WERI-Rb-1 (cell line): ENCODE measurements around the gene CYP4F12.

Experiments used
- DNase-seq: peaks from one replicate; pipeline ENCODE4 v3.0.0-alpha.2; 2020
- H3K27ac ChIP-seq: fragments of 250-450 bp; sonication (Bioruptor Pico); 2 replicates; pipeline ENCODE4 v1.5.1; 2020; ENCODE audit warnings: mild to moderate bottlenecking, moderate library complexity
- H3K27me3 ChIP-seq: fragments of 250-450 bp; sonication (Bioruptor Pico); 2 replicates; pipeline ENCODE4 v1.5.1; 2021; ENCODE audit warnings: mild to moderate bottlenecking, low read depth, moderate library complexity; ENCODE audit not compliant: insufficient read depth, severe bottlenecking
- H3K36me3 ChIP-seq: fragments of 250-450 bp; sonication (Bioruptor Pico); 2 replicates; pipeline ENCODE4 v1.5.1; 2020; ENCODE audit warnings: mild to moderate bottlenecking, moderate library complexity
- H3K4me3 ChIP-seq: 2 replicates; pipeline ENCODE4 v1.5.1; 2011; ENCODE audit warnings: low read depth, mild to moderate bottlenecking, control low read depth, low read length
- H3K9me3 ChIP-seq: fragments of 250-450 bp; sonication (Bioruptor Pico); 2 replicates; pipeline ENCODE4 v1.5.1; 2021; ENCODE audit warnings: mild to moderate bottlenecking, moderate library complexity; ENCODE audit not compliant: severe bottlenecking
- CTCF ChIP-seq: IDR thresholded peaks from 2 replicates; pipeline ENCODE4 v1.5.1; 2011; ENCODE audit warnings: low read depth, mild to moderate bottlenecking, control low read depth, inconsistent platforms, low read length

Gene CYP4F12

GRCh38 chr19:15727724-15728123 lies 54.8 kb downstream of the CYP4F12 start, which contains the start of gene OR10H2:
Gene OR10H2 (plus strand): TSS chr19:15728024. CDS start chr19:15728044, 20 bp downstream.
- Histone ChIP-seq H3K36me3 (no peaks in the 10 kb centered on the region), H3K27ac (no peak within 1 kb of the TSS), H3K9me3 (peaks cover 3% of the 10 kb centered on the region), H3K4me3 (no peak within 1 kb of the TSS), H3K27me3 (peaks cover 54% of the 10 kb centered on the region)
- no peak for TF ChIP-seq CTCF
- DNase-seq = no peak

- Histone ChIP-seq H3K27me3 (peaks cover 35% of the 10 kb centered on the region), H3K9me3 (peaks cover 3% of the 10 kb centered on the region), H3K27ac (no peak overlapping the region), H3K36me3 (no peaks in the 10 kb centered on the region), H3K4me3 (no peak overlapping the region)
- no peak for DNase-seq
- TF ChIP-seq CTCF = no peak
Measured at GRCh38 chr19:15730538-15730937, 57.7 kb downstream of the CYP4F12 start.

DNA sequence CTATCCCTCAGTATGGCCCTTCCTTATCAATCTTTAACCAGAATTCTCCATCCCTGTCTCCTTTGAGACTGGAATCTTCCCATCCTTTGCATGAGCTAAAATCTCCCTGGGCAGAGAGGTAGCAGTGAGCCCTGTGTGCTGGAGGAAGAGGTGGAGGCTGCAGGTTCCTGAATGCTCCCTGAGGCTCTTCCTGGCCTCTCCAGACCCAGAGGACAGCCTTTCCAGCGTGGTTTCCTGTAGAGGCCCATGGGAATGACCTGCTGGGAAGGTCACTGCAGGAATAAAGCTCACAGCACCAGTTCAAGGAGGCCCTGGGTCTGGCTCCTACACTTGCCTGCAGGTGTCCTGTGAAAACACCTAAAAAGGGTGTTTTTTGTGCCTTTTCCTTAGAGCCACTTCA lies 59.5 kb downstream of the CYP4F12 start:
- no peak for TF ChIP-seq CTCF
- peaks cover 3% of the 10 kb centered on the region for H3K9me3 ChIP-seq
- no peaks in the 10 kb centered on the region for H3K36me3 ChIP-seq
- no peak for DNase-seq
- H3K27ac ChIP-seq = no peak overlapping the region
- peaks cover 41% of the 10 kb centered on the region for H3K27me3 ChIP-seq
- H3K4me3 ChIP-seq = no peak overlapping the region

- Histone ChIP-seq H3K4me3 (no peak overlapping the region), H3K27me3 (peaks cover 44% of the 10 kb centered on the region), H3K36me3 (no peaks in the 10 kb centered on the region), H3K27ac (no peak overlapping the region), H3K9me3 (peaks cover 3% of the 10 kb centered on the region)
- no peak for DNase-seq
- no peak for TF ChIP-seq CTCF
Measured at GRCh38 chr19:15733895-15734294, 61.0 kb downstream of the CYP4F12 start.

DNA sequence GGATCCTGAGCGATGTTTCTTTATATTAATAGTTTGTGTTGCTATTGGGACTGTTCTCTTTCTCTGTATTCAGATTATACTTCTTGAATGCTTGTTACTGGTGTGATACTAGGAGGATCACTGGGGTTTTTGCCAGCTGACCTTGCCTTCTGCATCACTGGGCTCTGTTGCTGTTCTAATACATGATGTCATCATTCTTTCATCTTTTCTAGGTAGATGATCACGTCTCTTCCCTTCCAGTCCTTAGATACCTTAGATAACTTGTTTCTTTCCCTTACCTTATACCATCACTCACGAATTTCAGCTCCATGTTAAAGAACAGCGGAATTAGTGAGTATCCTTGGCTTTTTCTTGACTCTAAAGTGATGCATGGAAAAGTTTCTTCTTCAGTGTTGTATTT lies 64.8 kb downstream of the CYP4F12 start, which contains the start of gene OR10H3:
Gene OR10H3 (plus strand): TSS at position 264 of the 400 bp plus-strand sequence. CDS start 3,408 bp downstream, outside the sequence.
- Histone ChIP-seq H3K36me3 (no peaks in the 10 kb centered on the region), H3K4me3 (no peak within 1 kb of the TSS), H3K27ac (no peak within 1 kb of the TSS), H3K9me3 (no peaks in the 10 kb centered on the region), H3K27me3 (peaks cover 43% of the 10 kb centered on the region)
- DNase-seq = no peak
- no peak for TF ChIP-seq CTCF

DNA sequence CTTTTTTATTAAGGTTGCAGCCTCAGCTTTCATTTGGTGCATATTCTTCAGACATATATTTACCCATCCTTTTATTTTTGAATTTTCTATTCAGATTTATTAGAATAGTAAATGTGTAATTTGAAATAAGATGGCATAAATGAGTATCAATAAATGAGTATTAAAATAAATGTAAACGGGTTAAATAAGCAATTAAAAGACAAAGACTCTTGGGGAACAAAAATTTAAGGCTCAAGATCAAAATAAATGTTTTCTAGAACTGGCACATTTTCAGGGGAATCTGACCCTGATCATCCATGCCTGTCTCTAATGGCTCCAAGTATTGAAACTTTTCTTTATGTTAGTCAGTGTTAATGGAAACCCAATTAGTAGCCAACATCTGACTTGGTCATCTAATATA lies 67.9 kb downstream of the CYP4F12 start:
- Histone ChIP-seq H3K4me3 (no peak overlapping the region), H3K9me3 (no peaks in the 10 kb centered on the region), H3K36me3 (no peaks in the 10 kb centered on the region), H3K27ac (no peak overlapping the region), H3K27me3 (peaks cover 57% of the 10 kb centered on the region)
- no peak for DNase-seq
- no peak for TF ChIP-seq CTCF
